ENCODE measurements around the gene THSD4. TPM values are rescaled to one million over a fixed set of nuclear protein-coding genes. Genes with fewer than 3 reads are reported as not detected.

The THSD4 gene
- total RNA-seq, 1 experiment from 2014 or later: 36.3 TPM

DNA sequence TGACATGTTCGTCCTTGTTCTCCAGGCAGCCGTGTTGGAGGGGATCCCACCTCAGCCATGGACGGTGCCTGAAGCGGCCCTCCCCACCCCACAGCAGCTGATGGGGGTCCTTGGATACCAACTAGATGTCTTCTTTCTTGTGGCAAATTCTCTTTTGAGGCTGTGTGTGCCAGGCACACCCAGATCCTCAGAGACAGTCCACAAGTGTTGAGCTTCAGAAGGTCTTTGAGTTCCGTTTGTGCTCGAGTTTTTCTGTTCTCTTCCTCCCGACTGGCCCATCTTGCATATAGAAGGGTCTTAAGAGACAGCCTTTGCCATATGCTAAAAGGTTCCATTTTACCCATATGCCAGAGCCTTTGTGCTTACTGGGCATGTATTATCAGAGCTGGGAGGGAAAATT, 227.4 kb downstream of the THSD4 start:
- CTCF ChIA-PET: no interaction called here
- H3K27me3 Mint-ChIP-seq (ENCODE audit: insufficient read depth, unreplicated experiment): no peaks in the 10 kb centered on the region
- no peaks in the 10 kb centered on the region for H3K9me3 Mint-ChIP-seq (ENCODE audit: unreplicated experiment)
- H3K4me1 Mint-ChIP-seq (ENCODE audit: insufficient read depth, unreplicated experiment): peaks cover 14% of the 10 kb centered on the region
- intact Hi-C loops (cut with micrococcal nuclease): no loop called here
- H3K27ac Mint-ChIP-seq (ENCODE audit: low read depth, unreplicated experiment): no peak overlapping the region
- BruUV-seq (replicated peaks): no TSS peak
- H3K36me3 Mint-ChIP-seq (ENCODE audit: insufficient read depth, unreplicated experiment): peaks cover under 1% of the 10 kb centered on the region
- POLR2A ChIA-PET: interaction anchor here (1.1 kb wide), 1 partner anchor 19 kb away, joined by 3 read pairs; no protein-coding TSS in a partner anchor
- DNase-seq (ENCODE audit: unreplicated experiment): no peak
- TF ChIP-seq CTCF (IDR thresholded peaks at IDR 0.05; ENCODE audit: unreplicated experiment): no peak
- H3K4me3 Mint-ChIP-seq (ENCODE audit: unreplicated experiment): no peak overlapping the region

- H3K36me3 Mint-ChIP-seq (ENCODE audit: insufficient read depth, unreplicated experiment): peaks cover 7% of the 10 kb centered on the region
- peaks cover 9% of the 10 kb centered on the region for H3K4me1 Mint-ChIP-seq (ENCODE audit: insufficient read depth, unreplicated experiment)
- ChIA-PET CTCF (no interaction called here), POLR2A (no interaction called here)
- BruUV-seq (replicated peaks): no TSS peak
- H3K27ac Mint-ChIP-seq (ENCODE audit: low read depth, unreplicated experiment): no peak overlapping the region
- TF ChIP-seq CTCF (IDR thresholded peaks at IDR 0.05; ENCODE audit: unreplicated experiment): no peak
- intact Hi-C loops (cut with micrococcal nuclease): no loop called here
- H3K9me3 Mint-ChIP-seq (ENCODE audit: unreplicated experiment): no peaks in the 10 kb centered on the region
- H3K27me3 Mint-ChIP-seq (ENCODE audit: insufficient read depth, unreplicated experiment): no peaks in the 10 kb centered on the region
- no peak overlapping the region for H3K4me3 Mint-ChIP-seq (ENCODE audit: unreplicated experiment)
- no peak for DNase-seq (ENCODE audit: unreplicated experiment)
These were observed 229.0 kb downstream of the THSD4 start for GRCh38 chr15:71344316-71344715.

- H3K27ac Mint-ChIP-seq (ENCODE audit: low read depth, unreplicated experiment): no peak overlapping the region
- H3K4me3 Mint-ChIP-seq (ENCODE audit: unreplicated experiment): no peak overlapping the region
- ChIA-PET POLR2A (no interaction called here), CTCF (interaction anchor here (0.7 kb wide), 1 partner anchor 231 kb away, joined by 3 read pairs; no protein-coding TSS in a partner anchor)
- H3K36me3 Mint-ChIP-seq (ENCODE audit: insufficient read depth, unreplicated experiment): peaks cover 11% of the 10 kb centered on the region
- no peak for TF ChIP-seq CTCF (IDR thresholded peaks at IDR 0.05; ENCODE audit: unreplicated experiment)
- no peaks in the 10 kb centered on the region for H3K27me3 Mint-ChIP-seq (ENCODE audit: insufficient read depth, unreplicated experiment)
- BruUV-seq (replicated peaks): no TSS peak
- H3K4me1 Mint-ChIP-seq (ENCODE audit: insufficient read depth, unreplicated experiment): peaks cover 9% of the 10 kb centered on the region
- intact Hi-C loops (cut with micrococcal nuclease): no loop called here
- DNase-seq (ENCODE audit: unreplicated experiment): no peak
- H3K9me3 Mint-ChIP-seq (ENCODE audit: unreplicated experiment): no peaks in the 10 kb centered on the region
These were observed 229.9 kb downstream of the THSD4 start for GRCh38 chr15:71345186-71345585.

DNA sequence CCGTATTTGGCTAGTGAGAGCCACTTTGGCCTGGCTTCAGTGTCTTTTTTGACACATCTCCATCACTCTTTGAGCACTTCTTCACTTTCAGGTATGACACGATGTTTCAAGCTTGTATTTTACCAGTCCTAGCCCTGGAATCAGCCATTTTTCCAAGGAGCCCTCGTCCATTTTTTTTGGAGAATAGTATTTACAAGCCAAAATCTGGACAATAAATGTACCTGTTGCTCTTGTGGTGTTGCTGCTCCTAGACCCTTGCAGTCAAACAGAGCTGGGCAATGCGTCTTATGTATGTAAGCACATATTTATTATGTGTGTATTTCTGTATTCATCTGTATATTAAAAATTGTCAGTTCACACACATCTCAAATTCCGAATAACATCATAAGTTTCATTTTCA, 231.2 kb downstream of the THSD4 start:
- ChIA-PET POLR2A (no interaction called here), CTCF (interaction anchor here (0.6 kb wide), 1 partner anchor 165 kb away, joined by 3 read pairs; no protein-coding TSS in a partner anchor)
- no peak overlapping the region for H3K4me3 Mint-ChIP-seq (ENCODE audit: unreplicated experiment)
- no peak for TF ChIP-seq CTCF (IDR thresholded peaks at IDR 0.05; ENCODE audit: unreplicated experiment)
- no peak overlapping the region for H3K27ac Mint-ChIP-seq (ENCODE audit: low read depth, unreplicated experiment)
- no peaks in the 10 kb centered on the region for H3K9me3 Mint-ChIP-seq (ENCODE audit: unreplicated experiment)
- no peaks in the 10 kb centered on the region for H3K27me3 Mint-ChIP-seq (ENCODE audit: insufficient read depth, unreplicated experiment)
- BruUV-seq (replicated peaks): no TSS peak
- intact Hi-C loops (cut with micrococcal nuclease): no loop called here
- H3K36me3 Mint-ChIP-seq (ENCODE audit: insufficient read depth, unreplicated experiment): peaks cover 11% of the 10 kb centered on the region
- H3K4me1 Mint-ChIP-seq (ENCODE audit: insufficient read depth, unreplicated experiment): peaks cover 9% of the 10 kb centered on the region
- no peak for DNase-seq (ENCODE audit: unreplicated experiment)

Data from MCF 10A (cell line).